Activated CD4-positive, alpha-beta memory T cell treated with anti-CD3 and anti-CD28 coated beads, Interleukin-2, amount 10 ng/mL, durations not matched to agents 7 days and 5 days (primary cell): ENCODE measurements around the gene USP54. TPM values are rescaled to one million over a fixed set of nuclear protein-coding genes. Genes with fewer than 3 reads are reported as not detected.

ENCODE experiments used
- CTCF ChIA-PET: fragments of 350-600 bp; sonication (Branson Sonifier 250); formaldehyde crosslinking; loops from one replicate; lab custom pipeline; 2021; ENCODE audit warnings: antibody characterized with exemption, inconsistent platforms; lab: Charles Lee
- POLR2A ChIA-PET: fragments of 350-600 bp; sonication (Branson Sonifier 250); formaldehyde crosslinking; loops from one replicate; lab custom pipeline; 2021; ENCODE audit warnings: antibody characterized with exemption; lab: Charles Lee
- DNase-seq: peaks from one replicate; pipeline ENCODE4 v3.0.0-alpha.2; 2020
- H3K27ac Mint-ChIP-seq: one replicate; pipeline ENCODE4 v1.8.0; 2021; ENCODE audit warnings: mild to moderate bottlenecking, mixed read lengths
- H3K27me3 Mint-ChIP-seq: one replicate; pipeline ENCODE4 v1.8.0; 2021; ENCODE audit warnings: mixed read lengths
- H3K36me3 Mint-ChIP-seq: one replicate; pipeline ENCODE4 v1.8.0; 2021; ENCODE audit warnings: low read depth, mixed read lengths
- H3K4me1 Mint-ChIP-seq: one replicate; pipeline ENCODE4 v1.8.0; 2021; ENCODE audit warnings: mixed read lengths
- H3K4me3 Mint-ChIP-seq: one replicate; pipeline ENCODE4 v1.8.0; 2021; ENCODE audit warnings: mild to moderate bottlenecking, mixed read lengths
- H3K9me3 Mint-ChIP-seq: one replicate; pipeline ENCODE4 v1.8.0; 2021; ENCODE audit warnings: mixed read lengths
- total RNA-seq, 2 experiments: library from RNA; stranded (reverse); gene quantifications; one replicate each; pipeline ENCODE4 v1.2.3, GENCODE V29; 2021

Gene USP54
- total RNA-seq, 2 experiments from 2014 or later: 3.0 to 3.4 TPM

GRCh38 chr10:73478636-73479035 lies 112.5 kb downstream of the USP54 start:
- Mint-ChIP-seq H3K4me3 (peak overlapping the region; percentile 11), H3K27ac (peak overlapping the region; percentile 79), H3K36me3 (peaks cover 47% of the 10 kb centered on the region), H3K4me1 (peaks cover 40% of the 10 kb centered on the region), H3K9me3 (no peaks in the 10 kb centered on the region), H3K27me3 (no peaks in the 10 kb centered on the region)
- POLR2A ChIA-PET: interaction anchor here (1.1 to 4.7 kb wide), 3 partner anchors 14 to 65 kb away, joined by 3 to 60 read pairs (median 16); partner anchors contain the start of gene PPP3CB
- CTCF ChIA-PET: interaction anchor here (1.3 kb wide), 1 partner anchor 294 kb away, joined by 3 read pairs; no protein-coding TSS in a partner anchor
- DNase-seq: no peak

- H3K27ac Mint-ChIP-seq: no peak overlapping the region
- ChIA-PET CTCF (no interaction called here), POLR2A (interaction anchor here (2.2 kb wide), 1 partner anchor 24 kb away, joined by 7 read pairs; the partner anchor contains the start of gene PPP3CB)
- peaks cover 52% of the 10 kb centered on the region for H3K36me3 Mint-ChIP-seq
- no peaks in the 10 kb centered on the region for H3K9me3 Mint-ChIP-seq
- DNase-seq: no peak
- H3K4me1 Mint-ChIP-seq: peaks cover 14% of the 10 kb centered on the region
- no peak overlapping the region for H3K4me3 Mint-ChIP-seq
- no peaks in the 10 kb centered on the region for H3K27me3 Mint-ChIP-seq
Measured at GRCh38 chr10:73471226-73471625, 119.9 kb downstream of the USP54 start.

- no peak for DNase-seq
- ChIA-PET POLR2A (interaction anchor here (1.3 kb wide), 1 partner anchor 25 kb away, joined by 5 read pairs; no protein-coding TSS in a partner anchor), CTCF (interaction anchor here (0.6 kb wide), 1 partner anchor 187 kb away, joined by 3 read pairs; no protein-coding TSS in a partner anchor)
- Mint-ChIP-seq H3K4me3 (no peak overlapping the region), H3K27me3 (no peaks in the 10 kb centered on the region), H3K27ac (no peak overlapping the region), H3K9me3 (no peaks in the 10 kb centered on the region), H3K36me3 (peaks cover 51% of the 10 kb centered on the region), H3K4me1 (peaks cover 14% of the 10 kb centered on the region)
Measured at GRCh38 chr10:73469579-73469978, 121.6 kb downstream of the USP54 start.

- H3K9me3 Mint-ChIP-seq: no peaks in the 10 kb centered on the region
- CTCF ChIA-PET: interaction anchor here (0.9 kb wide), 1 partner anchor 12 kb away, joined by 3 read pairs; no protein-coding TSS in a partner anchor
- peaks cover 12% of the 10 kb centered on the region for H3K4me1 Mint-ChIP-seq
- H3K27me3 Mint-ChIP-seq: no peaks in the 10 kb centered on the region
- POLR2A ChIA-PET: interaction anchor here (0.6 to 2.9 kb wide), 5 partner anchors 11 to 220 kb away, joined by 3 to 16 read pairs (median 3); partner anchors contain the start of gene PPP3CB
- H3K27ac Mint-ChIP-seq: no peak overlapping the region
- no peak for DNase-seq
- no peak overlapping the region for H3K4me3 Mint-ChIP-seq
- H3K36me3 Mint-ChIP-seq: peaks cover 54% of the 10 kb centered on the region
Measured at GRCh38 chr10:73467206-73467605, 123.9 kb downstream of the USP54 start.

GRCh38 chr10:73465978-73466726 lies 125.0 kb downstream of the USP54 start:
- Mint-ChIP-seq H3K36me3 (peaks cover 52% of the 10 kb centered on the region), H3K9me3 (no peaks in the 10 kb centered on the region), H3K27ac (no peak overlapping the region), H3K4me1 (peaks cover 12% of the 10 kb centered on the region), H3K27me3 (no peaks in the 10 kb centered on the region), H3K4me3 (no peak overlapping the region)
- CTCF ChIA-PET: no interaction called here
- DNase-seq: no peak
- POLR2A ChIA-PET: interaction anchor here (1.2 to 2.9 kb wide), 2 partner anchors 29 to 53 kb away, joined by 4 to 16 read pairs; partner anchors contain the start of genes ANXA7 and PPP3CB

GRCh38 chr10:73460897-73461296 lies 130.2 kb downstream of the USP54 start:
- DNase-seq: no peak
- H3K27ac Mint-ChIP-seq: no peak overlapping the region
- H3K9me3 Mint-ChIP-seq: no peaks in the 10 kb centered on the region
- no peaks in the 10 kb centered on the region for H3K4me1 Mint-ChIP-seq
- CTCF ChIA-PET: no interaction called here
- H3K36me3 Mint-ChIP-seq: peaks cover 50% of the 10 kb centered on the region
- POLR2A ChIA-PET: no interaction called here
- no peaks in the 10 kb centered on the region for H3K27me3 Mint-ChIP-seq
- H3K4me3 Mint-ChIP-seq: no peak overlapping the region

- DNase-seq: no peak
- H3K27ac Mint-ChIP-seq: no peak overlapping the region
- H3K4me3 Mint-ChIP-seq: no peak overlapping the region
- POLR2A ChIA-PET: no interaction called here
- no peaks in the 10 kb centered on the region for H3K9me3 Mint-ChIP-seq
- H3K36me3 Mint-ChIP-seq: peaks cover 45% of the 10 kb centered on the region
- H3K4me1 Mint-ChIP-seq: no peaks in the 10 kb centered on the region
- no peaks in the 10 kb centered on the region for H3K27me3 Mint-ChIP-seq
- CTCF ChIA-PET: no interaction called here
Measured at GRCh38 chr10:73459683-73460314, 131.3 kb downstream of the USP54 start.

- POLR2A ChIA-PET: interaction anchor here (0.8 to 1.5 kb wide), 2 partner anchors 11 to 38 kb away, joined by 3 to 5 read pairs; no protein-coding TSS in a partner anchor
- no peaks in the 10 kb centered on the region for H3K4me1 Mint-ChIP-seq
- CTCF ChIA-PET: interaction anchor here (1.9 kb wide), 1 partner anchor 188 kb away, joined by 4 read pairs; no protein-coding TSS in a partner anchor
- peaks cover 40% of the 10 kb centered on the region for H3K36me3 Mint-ChIP-seq
- no peaks in the 10 kb centered on the region for H3K9me3 Mint-ChIP-seq
- H3K4me3 Mint-ChIP-seq: no peak overlapping the region
- no peak for DNase-seq
- no peaks in the 10 kb centered on the region for H3K27me3 Mint-ChIP-seq
- no peak overlapping the region for H3K27ac Mint-ChIP-seq
Measured at GRCh38 chr10:73456187-73456890, 134.8 kb downstream of the USP54 start.

GRCh38 chr10:73449113-73449512 lies 142.0 kb downstream of the USP54 start:
- Mint-ChIP-seq H3K9me3 (no peaks in the 10 kb centered on the region), H3K27me3 (no peaks in the 10 kb centered on the region), H3K4me1 (no peaks in the 10 kb centered on the region), H3K27ac (no peak overlapping the region), H3K36me3 (peaks cover 20% of the 10 kb centered on the region), H3K4me3 (no peak overlapping the region)
- no peak for DNase-seq
- ChIA-PET CTCF (no interaction called here), POLR2A (no interaction called here)

- CTCF ChIA-PET: no interaction called here
Measured at GRCh38 chr10:73448384-73448783, 142.8 kb downstream of the USP54 start.

More at GRCh38 chr10:73448384-73448783, 142.8 kb downstream of the USP54 start:
- Mint-ChIP-seq H3K4me3 (no peak overlapping the region), H3K27ac (no peak overlapping the region), H3K27me3 (no peaks in the 10 kb centered on the region), H3K4me1 (no peaks in the 10 kb centered on the region), H3K9me3 (no peaks in the 10 kb centered on the region), H3K36me3 (peaks cover 16% of the 10 kb centered on the region)
- DNase-seq: no peak
- POLR2A ChIA-PET: no interaction called here
